Choroid plexus epithelial cell (primary cell): Measurements from ENCODE around the gene SMIM9.
"Not testable (repeated sequence)": the region's sequence is repeated elsewhere in the genome, so short reads cannot be mapped to it uniquely, and the experiment has no call there.

Source experiments
- DNase-seq: peaks from one replicate; pipeline ENCODE4 v3.0.0-alpha.2; 2010; ENCODE audit warnings: low read depth
- H3K4me3 ChIP-seq: 2 replicates; pipeline ENCODE4 v1.5.1; 2011; ENCODE audit warnings: low read depth, mild to moderate bottlenecking, control low read depth, low read length, moderate library complexity
- CTCF ChIP-seq: conservative IDR thresholded peaks from 2 replicates; pipeline ENCODE4 v1.5.1; 2011; ENCODE audit warnings: low read depth, mild to moderate bottlenecking, control low read depth, inconsistent platforms, low read length, moderate library complexity

The SMIM9 gene

GRCh38 chrX:154834562-154834961 is at the start of gene SMIM9:
SMIM9 (minus strand) TSS chrX:154834662; CDS start chrX:154830856, 3,806 bp downstream.
- no peak for TF ChIP-seq CTCF
- no peak for DNase-seq
- no peak within 1 kb of the TSS for H3K4me3 ChIP-seq

- not testable (repeated sequence) for H3K4me3 ChIP-seq, DNase-seq
These were observed 49.6 kb upstream of the SMIM9 start for GRCh38 chrX:154884069-154884468.

GRCh38 chrX:154873329-154873728 is 38.9 kb upstream of the SMIM9 start:
- no peak overlapping the region for H3K4me3 ChIP-seq
- TF ChIP-seq CTCF = no peak
- DNase-seq = no peak

GRCh38 chrX:154868522-154868921 is 34.1 kb upstream of the SMIM9 start:
- not testable (repeated sequence) for H3K4me3 ChIP-seq, DNase-seq

- no peak for DNase-seq
- no peak for TF ChIP-seq CTCF
- no peak overlapping the region for H3K4me3 ChIP-seq
These were observed 20.8 kb upstream of the SMIM9 start for GRCh38 chrX:154855256-154855655.

GRCh38 chrX:154850957-154851611 is 16.6 kb upstream of the SMIM9 start:
- H3K4me3 ChIP-seq = no peak overlapping the region
- no peak for TF ChIP-seq CTCF
- no peak for DNase-seq

- peak; percentile 85 for DNase-seq
- peak; percentile 58 for TF ChIP-seq CTCF
- no peak overlapping the region for H3K4me3 ChIP-seq
These were observed 6.4 kb upstream of the SMIM9 start for GRCh38 chrX:154840856-154841255.

GRCh38 chrX:154836163-154836562 is 1.7 kb upstream of the SMIM9 start:
- TF ChIP-seq CTCF = no peak
- no peak overlapping the region for H3K4me3 ChIP-seq
- no peak for DNase-seq
